ENCODE results near the gene VIT. TPM values are rescaled to one million over a fixed set of nuclear protein-coding genes. Genes with fewer than 3 reads are reported as not detected.

Gene VIT
- total and polyA plus RNA-seq, 4 donors = 0.07 to 0.17 (median 0.09) TPM; not detected in 1

- Histone ChIP-seq H3K36me3 (ENCODE audit: control insufficient read depth in 4 of 4, insufficient read depth in 3 of 4, low read depth in 1 of 4, low read length in 3 of 4) (peaks cover 0 to 21% (median 11%) of the 10 kb centered on the region in 4 donors), H3K9me3 (ENCODE audit: control insufficient read depth in 4 of 4, low read length in 3 of 4) (no peaks in the 10 kb centered on the region)
- 98% methylated on average over 8 of the region's 8 CpGs for WGBS
Measured at GRCh38 chr2:36849265-36849664, 152.8 kb downstream of the VIT start.

GRCh38 chr2:36854241-36854640 lies 157.7 kb downstream of the VIT start:
- H3K27ac ChIP-seq (ENCODE audit: low read depth in 1 of 2, low read length in 2 of 2) = no peak overlapping the region
- no peak overlapping the region for H3K4me3 ChIP-seq (ENCODE audit: low read depth in 1 of 3, low read length in 3 of 3)
- no peak for DNase-seq (ENCODE audit: low spot score)
- H3K9ac ChIP-seq (ENCODE audit: low read depth in 1 of 2, low read length in 2 of 2) = no peak overlapping the region
- H3K27me3 ChIP-seq (ENCODE audit: control insufficient read depth in 4 of 4, insufficient read depth in 4 of 4, low read length in 3 of 4) = no peaks in the 10 kb centered on the region
- H3K36me3 ChIP-seq (ENCODE audit: control insufficient read depth in 4 of 4, insufficient read depth in 3 of 4, low read depth in 1 of 4, low read length in 3 of 4) = peaks cover 0 to 14% (median 10%) of the 10 kb centered on the region in 4 donors
- 87% methylated on average over 2 of the region's 2 CpGs for WGBS
- H3K4me1 ChIP-seq (ENCODE audit: control insufficient read depth in 4 of 4, insufficient read depth in 4 of 4, low read length in 3 of 4) = peaks cover 0 to 14% (median 9%) of the 10 kb centered on the region in 4 donors
- H3K9me3 ChIP-seq (ENCODE audit: control insufficient read depth in 4 of 4, low read length in 3 of 4) = no peaks in the 10 kb centered on the region
- TF ChIP-seq HNF4G (IDR thresholded peaks at IDR 0.05) (no peak), ATF3 (IDR thresholded peaks at IDR 0.05) (no peak), ZBTB33 (IDR thresholded peaks at IDR 0.05) (no peak), FOXA2 (IDR thresholded peaks at IDR 0.05) (no peak), FOXA1 (IDR thresholded peaks at IDR 0.05) (no peak), NR2F2 (IDR thresholded peaks at IDR 0.05) (no peak), TAF1 (conservative IDR thresholded peaks at IDR 0.05) (no peak), RAD21 (IDR thresholded peaks at IDR 0.05) (no peak), GABPA (IDR thresholded peaks at IDR 0.05 in 1 of 2, conservative IDR thresholded peaks at IDR 0.05 in 1 of 2) (no peak), JUND (IDR thresholded peaks at IDR 0.05) (no peak), EGR1 (IDR thresholded peaks at IDR 0.05; ENCODE audit: low read depth in 2 of 2) (no peak), RXRA (IDR thresholded peaks at IDR 0.05) (no peak), MAX (IDR thresholded peaks at IDR 0.05) (no peak), HNF4A (conservative IDR thresholded peaks at IDR 0.05) (no peak), YY1 (IDR thresholded peaks at IDR 0.05) (no peak)

More at GRCh38 chr2:36849265-36849664, 152.8 kb downstream of the VIT start:
- Histone ChIP-seq H3K4me1 (ENCODE audit: control insufficient read depth in 4 of 4, insufficient read depth in 4 of 4, low read length in 3 of 4) (no peaks in the 10 kb centered on the region), H3K9ac (ENCODE audit: low read depth in 1 of 2, low read length in 2 of 2) (no peak overlapping the region), H3K4me3 (ENCODE audit: low read depth in 1 of 3, low read length in 3 of 3) (no peak overlapping the region), H3K27ac (ENCODE audit: low read depth in 1 of 2, low read length in 2 of 2) (no peak overlapping the region), H3K27me3 (ENCODE audit: control insufficient read depth in 4 of 4, insufficient read depth in 4 of 4, low read length in 3 of 4) (no peaks in the 10 kb centered on the region)
- no peak for TF ChIP-seq RAD21 (IDR thresholded peaks at IDR 0.05)
- TF ChIP-seq REST (IDR thresholded peaks at IDR 0.05) = no peak
- no peak for TF ChIP-seq FOXA1 (IDR thresholded peaks at IDR 0.05)
- TF ChIP-seq ZBTB33 (IDR thresholded peaks at IDR 0.05) = no peak
- no peak for DNase-seq (ENCODE audit: low spot score)

Measured in liver (tissue), 9 donors.